ENCODE results near the gene REPS2.
"Not testable (repeated sequence)": the region's sequence is repeated elsewhere in the genome, so short reads cannot be mapped to it uniquely, and the experiment has no call there.

REPS2 gene

DNA sequence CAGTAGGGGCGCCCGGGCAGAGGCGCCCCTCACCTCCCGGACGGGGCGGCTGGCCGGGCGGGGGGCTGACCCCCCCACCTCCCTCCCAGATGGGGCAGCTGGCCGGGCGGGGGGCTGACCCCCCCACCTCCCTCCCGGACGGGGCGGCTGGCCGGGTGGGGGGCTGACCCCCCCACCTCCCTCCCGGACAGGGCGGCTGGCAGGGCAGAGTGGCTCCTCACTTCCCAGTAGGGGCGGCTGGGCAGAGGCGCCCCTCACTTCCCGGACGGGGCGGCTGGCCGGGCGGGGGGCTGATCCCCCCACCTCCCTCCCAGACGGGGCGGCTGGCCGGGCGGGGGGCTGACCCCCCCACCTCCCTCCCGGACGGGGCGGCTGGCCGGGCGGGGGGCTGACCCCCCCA lies 18.5 kb downstream of the REPS2 start:
- not testable (repeated sequence) for DNase-seq

DNA sequence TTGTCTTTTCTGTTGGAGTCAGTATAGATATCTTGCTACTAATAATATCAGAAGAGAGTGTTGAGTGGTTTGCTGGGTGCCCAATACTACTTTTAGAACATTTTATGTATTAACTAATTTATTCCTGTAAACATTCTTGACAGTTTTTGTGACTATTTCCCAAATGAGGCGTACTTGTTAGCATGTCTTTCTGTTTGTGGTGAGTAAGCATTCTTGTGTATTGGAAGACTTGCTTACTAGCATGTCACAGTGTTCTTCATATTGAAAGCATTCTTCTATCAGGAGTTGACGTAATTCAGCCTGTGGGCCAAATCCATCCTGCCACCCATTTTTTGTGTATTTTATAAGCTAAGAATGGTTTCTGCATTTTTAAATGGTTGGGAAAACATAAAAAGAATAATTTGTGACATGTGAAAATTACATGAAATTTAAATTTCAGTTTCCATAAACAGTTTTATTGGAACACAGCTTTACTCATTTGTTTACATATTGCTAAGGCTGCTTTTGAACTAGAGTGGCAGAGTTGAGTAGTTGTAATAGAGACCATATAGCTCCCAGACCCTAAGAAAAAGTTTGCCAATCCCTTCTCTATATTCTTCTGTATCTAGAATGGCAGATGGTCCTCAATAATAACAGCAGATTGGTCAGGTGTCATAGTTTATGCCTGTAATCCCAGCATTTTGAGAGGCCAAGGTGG lies 20.4 kb downstream of the REPS2 start:
- DNase-seq, result no peak

GRCh38 chrX:16968753-16969152 lies 22.3 kb downstream of the REPS2 start:
- DNase-seq, result not testable (repeated sequence)

DNA sequence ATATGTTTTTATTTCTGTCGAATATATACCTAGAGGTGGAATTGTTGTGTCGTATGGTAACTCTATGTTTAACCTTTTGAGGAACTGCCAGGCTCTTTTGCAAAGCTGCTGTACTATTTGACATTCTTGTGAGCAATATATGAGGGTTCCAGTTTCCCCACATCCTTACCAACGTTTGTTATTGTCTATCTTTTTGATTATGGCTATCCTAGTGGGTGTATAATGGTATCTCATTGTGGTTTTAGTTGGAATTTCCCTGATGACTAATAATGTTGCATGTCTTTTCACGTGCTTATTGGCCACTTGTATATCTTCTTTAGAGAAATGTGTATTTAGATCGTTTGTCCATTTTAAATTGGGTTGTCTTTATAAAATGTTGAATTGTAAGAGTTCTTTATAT lies 24.5 kb downstream of the REPS2 start:
- DNase-seq, result no peak

DNA sequence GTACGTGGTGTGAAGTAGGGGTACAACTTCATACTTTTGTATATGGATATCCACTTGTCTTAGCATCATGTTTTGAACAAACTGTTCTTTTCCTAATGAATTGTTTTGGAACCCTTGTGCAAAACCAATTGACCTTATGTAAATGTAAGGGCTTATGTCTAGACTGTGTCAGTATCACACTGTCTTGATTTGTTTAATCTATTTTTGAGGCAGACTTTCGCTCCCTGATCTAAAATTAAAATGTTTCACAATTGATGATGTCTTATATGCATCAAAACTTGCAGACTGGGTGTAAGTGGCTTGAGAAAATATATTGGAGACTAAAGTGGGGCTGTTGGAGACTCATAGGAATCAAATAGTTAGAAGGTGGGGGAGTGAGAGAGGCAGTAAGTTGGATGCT lies 25.2 kb downstream of the REPS2 start:
- DNase-seq, result no peak

GRCh38 chrX:16975233-16975632 lies 28.8 kb downstream of the REPS2 start:
- no peak for DNase-seq

- no peak for DNase-seq
Measured at GRCh38 chrX:16977771-16978170, 31.3 kb downstream of the REPS2 start.

DNA sequence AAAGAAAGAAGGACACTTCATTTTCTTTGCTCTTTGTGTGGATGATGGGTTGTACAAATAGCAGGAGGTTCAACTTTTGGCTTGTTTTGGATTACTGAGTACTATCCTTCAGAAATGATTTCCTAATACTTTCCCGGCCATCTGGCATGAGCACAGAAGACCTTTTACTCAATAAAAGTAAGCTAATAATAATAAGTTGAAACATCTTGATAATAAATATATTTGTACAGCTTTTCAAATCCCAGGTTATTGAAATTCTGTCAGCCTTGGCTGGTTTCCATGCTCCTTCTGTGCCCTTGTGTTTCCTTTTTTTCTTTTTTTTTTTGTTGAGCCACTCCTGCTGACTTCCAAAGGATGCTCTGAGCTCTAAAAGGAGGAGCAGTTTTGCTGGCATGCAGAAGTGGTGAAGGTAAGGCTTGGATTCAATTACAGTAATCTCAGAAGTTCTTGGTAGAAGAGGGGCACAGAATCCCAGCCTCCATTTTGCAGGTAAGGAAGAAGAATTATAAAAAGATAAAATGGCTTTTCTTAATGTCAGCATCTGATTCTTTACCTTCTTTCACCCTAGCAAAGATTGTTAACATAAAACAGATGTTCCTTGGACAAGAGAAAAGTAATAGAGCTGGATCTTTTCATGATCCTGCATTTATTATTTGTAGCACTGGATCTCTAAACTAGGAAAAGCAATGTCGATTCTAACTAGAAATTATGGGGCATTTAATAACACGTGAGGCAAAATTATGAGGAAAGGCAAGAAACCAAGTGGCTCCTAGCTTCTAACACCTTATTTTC lies 31.9 kb downstream of the REPS2 start:
- no peak for DNase-seq

DNA sequence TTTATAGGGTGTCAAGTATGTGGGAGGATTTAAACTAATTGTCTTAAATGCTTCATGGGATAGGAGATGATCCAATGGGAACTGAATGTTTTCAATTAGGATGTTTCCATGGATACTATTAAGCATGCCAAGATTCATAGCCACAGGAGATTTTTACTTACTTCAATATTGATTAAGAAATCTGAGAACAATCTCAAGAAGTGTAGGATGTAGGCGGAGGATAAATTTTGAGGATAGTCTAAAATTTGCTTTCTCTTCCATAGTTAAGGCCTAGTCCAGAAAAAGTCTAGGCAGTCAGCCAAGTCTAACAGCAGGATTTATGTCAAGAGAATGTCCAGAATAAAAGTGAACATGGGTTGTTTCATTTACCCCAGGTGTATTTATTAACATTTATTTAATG lies 32.8 kb downstream of the REPS2 start:
- no peak for DNase-seq

- DNase-seq, result no peak
Measured at GRCh38 chrX:16981209-16981608, 34.8 kb downstream of the REPS2 start.

- DNase-seq, result no peak
Measured at GRCh38 chrX:16981980-16982379, 35.5 kb downstream of the REPS2 start.

GRCh38 chrX:16983051-16983450 lies 36.6 kb downstream of the REPS2 start:
- no peak for DNase-seq

DNA sequence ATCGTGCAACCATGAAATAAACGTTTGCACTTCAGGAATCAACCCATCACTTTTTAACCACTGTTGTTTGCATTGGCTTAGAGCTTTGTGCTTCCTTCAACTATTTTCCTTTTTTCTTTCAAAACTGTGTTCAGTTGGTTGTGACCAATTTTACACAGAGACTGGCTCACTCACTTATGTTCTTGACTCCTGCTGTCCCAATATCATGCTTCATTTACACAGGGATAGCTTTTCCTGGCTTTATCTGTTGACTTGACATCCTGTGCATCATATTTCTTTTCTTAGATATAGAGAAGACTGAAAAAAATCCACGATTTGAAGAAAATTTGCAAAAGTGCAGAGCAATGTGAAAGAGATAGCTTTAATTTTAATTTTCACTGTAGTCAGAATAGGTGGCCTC lies 38.8 kb downstream of the REPS2 start:
- DNase-seq, result no peak

- DNase-seq, result no peak
Measured at GRCh38 chrX:16986169-16986568, 39.7 kb downstream of the REPS2 start.

GRCh38 chrX:16989750-16990149 lies 43.3 kb downstream of the REPS2 start:
- no peak for DNase-seq

DNA sequence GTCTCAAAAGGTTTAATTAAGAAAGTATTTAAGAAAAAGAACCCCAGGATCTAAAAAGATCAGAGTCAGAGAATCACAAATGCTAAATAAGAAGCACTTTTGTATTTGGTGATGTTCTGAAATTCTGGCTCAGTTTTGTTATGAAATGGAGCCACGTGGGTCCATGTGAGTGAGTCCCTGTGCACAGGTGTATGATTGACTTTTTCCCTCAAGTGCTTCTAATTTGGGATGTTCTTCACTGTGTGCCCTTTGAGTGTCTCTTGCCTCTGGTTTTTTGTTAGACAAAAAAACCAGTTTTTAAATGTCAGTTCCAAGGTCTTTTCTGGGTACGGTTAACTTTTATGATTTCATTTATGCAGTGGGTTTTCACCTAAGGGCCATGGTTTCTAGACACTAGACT lies 44.4 kb downstream of the REPS2 start:
- no peak for DNase-seq

- DNase-seq, result no peak
Measured at GRCh38 chrX:16992445-16992844, 46.0 kb downstream of the REPS2 start.

- no peak for DNase-seq
Measured at GRCh38 chrX:16992951-16993350, 46.5 kb downstream of the REPS2 start.

DNA sequence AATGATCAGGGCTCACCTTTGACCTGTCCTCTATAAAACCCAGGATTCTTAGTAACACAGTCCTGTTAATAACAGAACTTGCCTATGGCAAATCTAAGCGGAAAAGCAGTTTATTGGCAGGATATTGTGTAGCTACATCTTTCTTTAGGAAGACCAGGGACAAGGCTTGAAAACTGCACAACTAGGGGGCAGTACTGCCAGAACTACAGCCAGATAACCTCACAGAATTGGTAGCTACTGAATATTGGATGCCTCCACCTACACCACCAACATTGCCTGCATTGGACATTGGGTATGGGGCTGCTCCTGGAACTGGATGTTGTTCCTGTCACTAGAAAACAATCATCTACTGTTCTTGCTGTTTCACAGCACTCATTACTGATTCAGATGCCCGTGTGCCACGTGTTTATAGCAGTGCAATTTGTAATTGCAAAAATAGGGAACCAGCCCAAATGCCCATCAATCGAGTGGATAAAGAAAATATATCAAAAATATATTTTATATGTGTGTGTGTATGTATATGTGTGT lies 47.4 kb downstream of the REPS2 start:
- no peak for DNase-seq

DNA sequence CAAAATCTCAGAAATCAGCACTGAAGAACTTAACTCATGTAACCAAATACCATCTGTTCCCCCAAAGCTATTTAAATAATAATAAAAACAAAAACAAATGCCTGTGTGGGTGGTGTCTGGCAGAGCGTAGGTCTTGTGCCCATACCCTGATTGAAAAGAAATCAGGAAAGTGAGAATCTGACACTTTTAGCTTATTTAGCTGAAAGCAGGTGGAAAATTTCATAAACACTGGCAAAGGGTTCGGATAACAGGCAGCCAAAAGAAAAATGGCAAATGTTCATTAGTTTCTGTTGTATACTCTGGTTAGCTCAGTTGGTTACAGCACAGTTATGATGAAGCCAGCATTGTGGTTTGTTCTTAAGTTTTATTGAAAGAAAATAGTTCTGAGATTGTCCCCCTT lies 48.3 kb downstream of the REPS2 start:
- no peak for DNase-seq

DNA sequence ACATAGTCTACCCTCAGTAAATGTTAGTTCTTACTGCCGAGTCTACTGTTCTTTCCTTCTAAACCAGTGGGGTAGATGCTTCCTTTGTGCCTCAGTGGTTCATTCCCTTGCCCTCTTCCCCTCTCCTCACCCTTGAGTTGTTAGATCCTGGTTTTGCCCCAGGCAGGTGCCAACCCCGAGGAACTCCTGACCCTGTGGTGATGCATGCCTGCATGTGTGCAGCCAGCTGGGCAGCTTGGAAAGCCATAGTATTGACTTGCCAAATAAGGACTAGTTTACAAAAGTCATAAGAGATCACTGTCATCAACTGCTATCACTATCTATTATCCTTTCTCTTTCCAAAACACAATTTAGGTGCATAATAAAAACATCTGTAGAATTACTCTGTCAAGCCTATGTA lies 50.9 kb downstream of the REPS2 start:
- no peak for DNase-seq

GRCh38 chrX:16999275-16999674 lies 52.8 kb downstream of the REPS2 start:
- no peak for DNase-seq

GRCh38 chrX:17000751-17001150 lies 54.3 kb downstream of the REPS2 start:
- DNase-seq, result no peak

DNA sequence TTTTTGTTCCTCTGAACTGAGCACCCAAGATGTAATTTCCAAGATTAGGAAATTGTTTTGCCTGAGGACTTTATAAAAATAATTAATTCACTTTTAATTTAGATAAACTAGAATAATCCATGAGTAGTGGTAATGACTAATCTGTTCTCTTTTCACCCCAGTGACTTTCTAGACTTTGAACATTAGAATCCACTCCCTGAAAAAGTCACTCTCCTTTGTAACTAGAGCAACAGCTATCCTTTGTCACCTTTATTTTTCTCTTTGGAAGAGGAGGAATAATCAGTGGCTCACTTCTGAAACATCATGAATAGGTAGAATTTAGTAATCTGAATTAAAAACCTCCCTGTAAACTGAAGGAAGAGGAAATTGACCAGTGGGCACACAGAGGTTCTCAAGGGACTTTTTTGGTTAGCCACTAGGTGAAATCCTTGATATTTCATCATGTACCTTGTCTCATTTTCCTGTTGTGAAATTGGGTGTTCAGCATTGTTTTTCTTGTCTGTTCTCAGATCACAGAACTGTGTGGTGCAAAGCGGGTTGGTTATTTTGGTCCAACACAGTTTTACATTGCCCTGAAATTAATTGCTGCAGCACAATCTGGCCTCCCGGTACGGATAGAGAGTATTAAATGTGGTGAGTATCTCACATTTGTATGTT lies 59.4 kb downstream of the REPS2 start:
- no peak for DNase-seq

All from activated gamma-delta T cell treated with Interleukin-2 at 50 U/mL for 16 hours (primary cell).